HG02678 (cell line): ENCODE measurements around the gene CARD14.

Experiments
- ATAC-seq: cut with Tn5 transposase; IDR thresholded peaks from one replicate; pipeline ENCODE4 v1.9.1; 2021; ENCODE audit warnings: mild to moderate bottlenecking, moderate library complexity; ENCODE audit not compliant: unreplicated experiment

The CARD14 gene

GRCh38 chr17:80209765-80210164 is 39.9 kb downstream of the CARD14 start:
- no peak for ATAC-seq

- no peak for ATAC-seq
Measured at GRCh38 chr17:80210348-80211108, 40.7 kb downstream of the CARD14 start.

GRCh38 chr17:80212109-80212508 is 42.3 kb downstream of the CARD14 start:
- no peak for ATAC-seq

- ATAC-seq, result no peak
Measured at GRCh38 chr17:80212511-80212910, 42.7 kb downstream of the CARD14 start.

- ATAC-seq, result no peak
Measured at GRCh38 chr17:80212962-80213642, 43.3 kb downstream of the CARD14 start.

GRCh38 chr17:80213643-80213975 is 43.8 kb downstream of the CARD14 start:
- no peak for ATAC-seq

- no peak for ATAC-seq
Measured at GRCh38 chr17:80214012-80214877, 44.4 kb downstream of the CARD14 start.

- no peak for ATAC-seq
Measured at GRCh38 chr17:80214878-80215210, 45.0 kb downstream of the CARD14 start.

- no peak for ATAC-seq
Measured at GRCh38 chr17:80216473-80217456, 46.9 kb downstream of the CARD14 start.

GRCh38 chr17:80217703-80218362 is 48.0 kb downstream of the CARD14 start:
- no peak for ATAC-seq

GRCh38 chr17:80218391-80218790 is 48.6 kb downstream of the CARD14 start:
- no peak for ATAC-seq

- ATAC-seq, result peak; percentile 66
Measured at GRCh38 chr17:80219013-80219762, 49.4 kb downstream of the CARD14 start.

- no peak for ATAC-seq
Measured at GRCh38 chr17:80219763-80220053, 49.9 kb downstream of the CARD14 start.

GRCh38 chr17:80220054-80220735 is 50.4 kb downstream of the CARD14 start, which contains the start of the genes SGSH and SLC26A11:
TSS of gene SGSH (minus strand) at chr17:80220333. CDS start at chr17:80220313, 20 bp downstream.
TSS of gene SLC26A11 (plus strand) at chr17:80220427. CDS start at chr17:80221561, 1,134 bp downstream.
- ATAC-seq, result peak; percentile 36

GRCh38 chr17:80220736-80221215 is 50.9 kb downstream of the CARD14 start:
- ATAC-seq, result peak; percentile 6

GRCh38 chr17:80221351-80222105 is 51.7 kb downstream of the CARD14 start:
- ATAC-seq, result no peak

GRCh38 chr17:80222376-80223141 is 52.7 kb downstream of the CARD14 start:
- no peak for ATAC-seq
